Measurements from ENCODE around the gene PLK2.

GRCh38 chr5:58412081-58412480 lies 47.8 kb downstream of the PLK2 start:
- TF ChIP-seq CTCF (conservative IDR thresholded peaks at IDR 0.05; ENCODE audit: low read depth, low read length) (no peak), BHLHE40 (IDR thresholded peaks at IDR 0.05; ENCODE audit: low read depth, low read length) (no peak), POLR2A (IDR thresholded peaks at IDR 0.05; ENCODE audit: low read depth, low read length) (no peak), MAFK (IDR thresholded peaks at IDR 0.05; ENCODE audit: low read depth, low read length) (no peak), FOS (IDR thresholded peaks at IDR 0.05; ENCODE audit: low read depth, low read length) (no peak), MAZ (IDR thresholded peaks at IDR 0.05; ENCODE audit: borderline replicate concordance, low read depth, low read length) (no peak), RFX5 (IDR thresholded peaks at IDR 0.05; ENCODE audit: low read depth, low read length) (no peak), SMC3 (IDR thresholded peaks at IDR 0.05; ENCODE audit: low read depth, low read length) (no peak), NFE2L2 (IDR thresholded peaks at IDR 0.05; ENCODE audit: low read depth, low read length) (no peak), RAD21 (IDR thresholded peaks at IDR 0.05; ENCODE audit: low read length) (no peak), CEBPB (IDR thresholded peaks at IDR 0.05; ENCODE audit: low read depth, low read length) (no peak)
- TF ChIP-seq, protein P1, sequence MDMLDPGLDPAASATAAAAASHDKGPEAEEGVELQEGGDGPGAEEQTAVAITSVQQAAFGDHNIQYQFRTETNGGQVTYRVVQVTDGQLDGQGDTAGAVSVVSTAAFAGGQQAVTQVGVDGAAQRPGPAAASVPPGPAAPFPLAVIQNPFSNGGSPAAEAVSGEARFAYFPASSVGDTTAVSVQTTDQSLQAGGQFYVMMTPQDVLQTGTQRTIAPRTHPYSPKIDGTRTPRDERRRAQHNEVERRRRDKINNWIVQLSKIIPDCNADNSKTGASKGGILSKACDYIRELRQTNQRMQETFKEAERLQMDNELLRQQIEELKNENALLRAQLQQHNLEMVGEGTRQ (IDR thresholded peaks at IDR 0.05; ENCODE audit: low read depth, low read length) = no peak

Measured in IMR-90 (cell line).